HG03565 (cell line): ENCODE results near the gene SIGLEC6.

Source experiments
- ATAC-seq: cut with Tn5 transposase; IDR thresholded peaks from one replicate; pipeline ENCODE4 v1.9.1; 2021; ENCODE audit warnings: mild to moderate bottlenecking, moderate library complexity; ENCODE audit not compliant: unreplicated experiment

Gene SIGLEC6

DNA sequence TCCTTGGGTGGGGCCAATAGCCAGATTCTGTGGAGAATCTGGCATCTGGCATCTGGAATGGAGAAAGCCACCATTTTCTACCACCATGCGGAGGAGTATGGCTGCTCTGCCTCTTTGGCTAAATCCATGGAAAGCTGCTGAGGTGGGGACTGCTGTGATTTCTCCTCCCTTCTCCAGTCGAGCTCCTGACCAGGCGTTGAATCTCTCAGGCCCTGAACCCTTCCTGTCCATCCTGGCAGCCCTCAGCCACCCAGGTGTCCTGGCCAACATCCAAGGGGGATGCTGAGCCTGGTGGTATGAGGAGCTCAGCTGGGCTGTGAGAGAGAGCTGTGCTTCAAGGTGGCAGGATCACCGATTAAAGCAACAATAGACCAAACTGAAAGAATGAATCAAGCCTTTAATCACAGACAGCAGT is 17.4 kb upstream of the SIGLEC6 start:
- no peak for ATAC-seq

GRCh38 chr19:51548213-51548651 is 16.8 kb upstream of the SIGLEC6 start:
- no peak for ATAC-seq

DNA sequence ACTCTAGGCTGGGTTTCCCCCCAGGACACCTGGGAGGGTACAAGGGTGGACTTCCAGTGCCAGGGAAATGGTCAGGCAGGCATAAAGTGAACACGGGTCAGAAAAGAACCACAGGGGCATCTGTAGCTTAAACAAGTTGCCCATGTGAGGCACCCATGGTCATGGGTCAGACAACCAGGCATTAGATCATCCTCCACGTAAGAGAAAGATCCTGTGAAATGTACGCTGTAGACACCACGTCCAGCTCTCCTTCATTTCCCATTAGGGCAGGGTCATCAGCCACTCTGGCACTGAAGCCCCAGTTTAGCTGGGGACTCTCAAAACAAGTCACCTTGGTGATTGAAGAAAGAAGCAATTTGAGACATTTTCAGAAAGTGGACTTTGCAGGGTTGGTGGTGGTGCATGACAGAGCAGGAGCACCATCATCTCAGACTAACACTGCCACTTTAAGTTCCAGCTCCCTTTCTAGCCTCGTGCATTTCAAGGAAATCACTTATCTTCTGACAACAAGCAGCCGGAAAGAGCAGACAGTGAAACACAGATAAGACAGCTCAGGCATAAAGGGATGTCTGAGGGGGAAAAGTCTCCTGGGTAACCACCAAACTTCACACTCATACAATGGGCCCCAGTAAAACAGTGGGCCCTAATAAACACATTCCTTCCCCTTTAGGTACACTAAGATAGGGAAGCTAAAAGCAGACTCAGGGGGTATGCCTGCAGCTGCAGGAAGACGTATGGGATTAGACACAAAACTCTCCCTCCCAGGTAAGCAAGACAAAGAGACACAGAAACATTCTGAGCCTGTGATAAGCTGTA is 16.1 kb upstream of the SIGLEC6 start:
- no peak for ATAC-seq

DNA sequence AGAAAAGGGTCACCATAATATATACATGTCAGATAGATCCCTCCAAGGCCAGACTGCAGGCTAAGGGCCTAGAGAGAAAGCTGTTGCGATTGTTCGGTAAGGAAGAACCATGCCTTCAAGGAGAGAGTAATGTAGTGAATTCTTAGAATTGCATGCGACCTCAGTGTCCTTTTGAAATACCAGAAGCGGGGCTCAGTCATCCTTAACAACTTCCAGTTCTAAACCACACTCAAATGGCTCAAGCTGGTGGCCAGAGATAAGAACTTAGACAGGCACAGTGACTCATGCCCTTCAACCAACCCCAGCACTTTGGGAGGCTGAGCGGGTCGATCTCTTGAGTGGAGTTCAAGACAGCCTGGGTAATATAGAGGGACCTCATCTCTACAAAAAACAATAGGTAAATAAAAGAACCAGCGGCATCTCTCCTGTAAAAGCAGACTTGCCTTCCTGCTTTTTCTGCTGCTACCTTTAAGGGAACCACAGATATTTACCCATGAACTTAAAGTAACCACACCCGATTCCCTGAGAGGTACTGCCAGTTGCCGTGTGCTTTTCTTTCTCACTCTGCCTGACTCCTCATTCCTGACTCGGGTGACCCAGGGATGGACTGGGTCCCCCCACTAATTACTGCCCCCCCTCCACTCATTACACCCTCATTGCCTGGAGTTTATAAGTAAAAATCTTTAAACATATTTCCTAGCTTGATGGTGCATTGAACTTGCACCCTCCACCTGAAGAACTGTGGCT is 15.4 kb upstream of the SIGLEC6 start:
- ATAC-seq, result no peak

DNA sequence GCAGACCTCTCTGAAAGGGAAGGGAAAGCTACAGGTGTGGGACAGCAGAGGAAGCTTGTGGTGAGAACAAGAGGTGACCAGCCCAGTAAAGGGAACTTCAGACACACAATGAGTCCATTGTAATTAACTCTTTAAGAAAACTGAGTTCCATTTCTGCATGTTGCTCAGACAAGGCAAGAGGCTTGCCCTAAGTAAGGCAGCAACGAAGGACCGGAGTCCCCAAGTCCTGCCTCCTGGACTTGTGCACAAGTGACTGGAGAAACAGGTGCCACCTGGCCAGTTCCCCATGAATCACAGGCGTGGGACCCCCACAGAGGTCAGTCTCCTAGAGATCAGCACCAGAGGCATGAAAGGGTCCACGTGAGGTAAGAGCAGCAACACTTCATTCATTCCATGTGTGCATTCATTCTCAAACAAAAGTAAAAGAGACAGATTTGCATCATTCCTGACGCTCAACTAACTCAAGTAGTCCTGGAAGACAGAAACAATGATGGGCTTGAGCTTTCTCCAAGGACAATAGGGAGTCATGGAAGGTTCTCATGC is 14.7 kb upstream of the SIGLEC6 start:
- no peak for ATAC-seq

DNA sequence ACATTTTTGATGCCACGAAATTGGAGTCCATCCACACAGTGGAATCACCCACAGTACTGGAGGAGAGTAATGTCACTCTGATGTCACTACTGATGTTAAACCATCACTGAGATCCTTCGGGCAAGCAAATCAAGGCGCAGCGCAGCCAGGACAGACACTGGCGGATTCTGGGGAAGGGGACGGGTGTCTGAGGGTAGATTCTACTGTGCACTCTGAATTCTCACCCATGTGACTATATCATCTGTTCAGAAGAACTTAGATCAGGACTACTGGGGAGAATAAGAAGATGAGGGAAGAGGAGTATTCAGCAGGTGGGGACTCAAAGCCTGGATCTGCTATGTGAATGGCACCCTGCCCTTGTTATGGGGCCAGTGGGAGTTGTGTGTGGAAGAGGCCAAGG is 12.6 kb upstream of the SIGLEC6 start:
- no peak for ATAC-seq

DNA sequence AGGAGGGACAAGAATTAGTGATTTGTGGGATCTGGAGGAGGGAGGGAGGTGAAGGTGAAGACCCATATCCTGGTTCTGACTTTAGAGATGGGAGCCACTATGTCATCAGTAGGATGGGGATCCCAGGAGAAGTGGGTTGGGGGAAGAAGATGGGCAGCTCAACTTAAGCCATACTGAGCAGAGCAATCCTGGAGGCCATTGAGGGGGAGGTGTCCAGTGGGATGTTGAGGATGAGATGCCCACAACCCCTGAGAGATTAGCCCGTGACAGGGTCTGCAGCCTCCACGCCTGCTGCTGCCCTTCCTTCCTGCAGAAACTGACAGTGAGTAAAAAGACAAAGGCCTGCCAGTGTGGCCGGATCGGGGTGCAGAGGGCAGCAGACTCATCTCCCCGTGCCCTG is 11.2 kb upstream of the SIGLEC6 start:
- ATAC-seq, result no peak

GRCh38 chr19:51541458-51542357 is 10.2 kb upstream of the SIGLEC6 start:
- ATAC-seq, result no peak

DNA sequence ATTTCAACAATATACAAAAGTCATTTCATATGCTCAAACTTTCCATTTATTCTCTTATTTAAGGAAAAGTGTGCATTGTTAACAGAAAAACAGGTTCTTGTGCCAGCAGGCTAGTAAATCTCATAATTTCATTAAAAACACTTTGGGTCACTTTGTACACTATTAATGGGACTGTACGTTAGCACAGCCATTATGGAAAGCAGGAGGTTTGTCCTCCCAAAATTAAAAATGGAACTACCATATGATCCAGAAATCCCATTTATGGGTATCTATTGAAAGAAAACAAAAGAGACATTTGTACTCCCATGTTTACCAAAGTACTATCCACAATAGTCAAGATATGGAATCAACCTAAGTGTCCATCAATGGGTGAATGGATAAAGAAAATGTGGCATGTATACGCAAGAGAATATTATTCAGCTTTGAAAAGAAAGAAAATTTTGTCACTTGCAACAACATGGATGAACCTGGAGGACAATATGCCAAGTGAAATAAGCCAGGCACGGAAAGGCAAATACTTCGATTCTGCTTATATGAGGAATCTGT is 8.4 kb upstream of the SIGLEC6 start:
- no peak for ATAC-seq

GRCh38 chr19:51535535-51535934 is 4.1 kb upstream of the SIGLEC6 start:
- ATAC-seq, result no peak

DNA sequence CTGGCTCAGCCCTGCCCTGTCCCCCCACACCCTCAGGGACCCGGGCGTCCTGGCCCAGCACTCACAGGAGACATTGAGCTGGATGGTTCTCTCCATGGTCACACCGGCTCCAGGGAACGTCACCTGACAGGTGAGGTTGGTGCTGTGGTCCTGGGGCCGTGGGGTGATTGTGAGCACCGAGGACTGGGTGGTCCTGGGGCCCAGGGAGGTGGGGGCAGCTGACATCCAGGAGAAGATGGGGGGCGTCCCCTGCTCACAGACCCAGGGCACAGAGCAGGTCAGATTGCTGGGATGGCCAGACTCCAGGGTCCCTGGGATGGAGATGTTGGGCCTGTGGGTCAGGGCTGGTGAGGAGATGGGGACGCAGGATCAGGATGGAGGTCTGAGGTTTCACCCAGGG is 854 bp downstream of the SIGLEC6 start:
- ATAC-seq, result no peak

- no peak for ATAC-seq
Observed at GRCh38 chr19:51529301-51529700, 2.2 kb downstream of the SIGLEC6 start.

DNA sequence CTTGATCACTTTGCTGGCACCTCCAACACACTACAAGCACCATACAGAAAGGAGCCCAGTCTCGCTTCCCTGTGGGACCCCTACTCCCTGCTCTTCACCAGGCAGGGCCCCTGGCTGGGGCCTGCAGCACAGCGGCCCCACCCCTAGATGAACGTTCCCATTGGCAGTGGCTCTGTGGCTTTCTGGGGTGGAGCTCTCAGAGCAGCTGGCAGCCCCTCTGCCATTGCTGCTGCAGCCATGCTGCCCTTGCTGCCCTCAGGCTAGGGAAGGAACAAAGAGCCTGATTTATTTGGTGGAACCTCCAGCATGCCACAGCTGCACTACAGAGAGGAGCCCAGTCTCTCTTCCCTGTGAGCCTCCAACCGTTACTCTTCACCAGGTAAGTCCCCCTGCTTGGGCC is 5.8 kb downstream of the SIGLEC6 start:
- ATAC-seq, result no peak

DNA sequence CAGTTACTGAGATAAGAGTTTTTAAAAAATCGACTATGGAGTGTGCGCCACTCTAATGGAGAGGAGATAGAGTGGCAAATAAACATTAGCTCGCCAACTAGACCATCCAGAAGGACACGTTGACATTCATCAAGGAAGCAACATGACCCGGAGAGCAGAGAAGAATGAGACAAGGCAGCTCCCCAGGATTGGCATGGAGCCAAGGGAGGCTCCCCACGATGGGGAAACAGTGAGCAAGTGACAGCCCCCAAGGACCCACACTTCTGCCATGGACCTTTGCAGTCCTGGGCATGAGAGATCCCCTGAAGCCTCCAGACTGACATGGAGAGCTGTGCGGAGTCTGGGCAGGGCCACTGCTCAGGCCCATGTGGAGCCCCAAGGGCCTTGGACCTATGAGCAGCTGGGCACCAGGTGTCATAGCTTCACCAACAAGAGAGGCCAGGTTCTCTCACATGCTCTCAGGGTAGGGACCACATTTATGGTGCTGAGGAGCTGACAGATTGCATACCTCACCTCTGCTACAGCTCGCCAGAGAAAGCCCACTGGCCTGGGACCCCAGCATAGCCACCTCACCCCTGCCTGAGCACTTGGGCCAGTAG is 6.7 kb downstream of the SIGLEC6 start:
- ATAC-seq, result no peak

GRCh38 chr19:51521781-51522180 is 9.7 kb downstream of the SIGLEC6 start:
- no peak for ATAC-seq

DNA sequence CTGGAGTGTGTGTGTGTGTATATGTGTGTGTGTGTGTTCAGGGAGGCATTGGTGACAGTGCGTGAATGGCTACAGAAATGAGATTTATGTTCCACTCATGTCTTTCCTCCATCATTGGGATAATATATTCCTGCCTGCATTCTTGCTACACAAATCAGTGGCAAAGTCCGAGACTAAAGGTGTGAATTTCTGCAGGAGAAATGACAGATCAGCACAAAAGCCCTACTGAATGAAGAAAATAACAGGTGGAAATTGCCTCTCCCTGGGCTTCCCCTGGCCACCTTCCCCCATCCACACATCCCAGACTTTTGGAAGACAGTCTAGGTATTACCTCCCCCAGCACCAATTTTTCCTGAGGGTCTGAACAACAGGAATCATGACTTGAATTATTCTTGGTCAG is 10.1 kb downstream of the SIGLEC6 start:
- ATAC-seq, result no peak

GRCh38 chr19:51520728-51521127 is 10.7 kb downstream of the SIGLEC6 start:
- no peak for ATAC-seq

DNA sequence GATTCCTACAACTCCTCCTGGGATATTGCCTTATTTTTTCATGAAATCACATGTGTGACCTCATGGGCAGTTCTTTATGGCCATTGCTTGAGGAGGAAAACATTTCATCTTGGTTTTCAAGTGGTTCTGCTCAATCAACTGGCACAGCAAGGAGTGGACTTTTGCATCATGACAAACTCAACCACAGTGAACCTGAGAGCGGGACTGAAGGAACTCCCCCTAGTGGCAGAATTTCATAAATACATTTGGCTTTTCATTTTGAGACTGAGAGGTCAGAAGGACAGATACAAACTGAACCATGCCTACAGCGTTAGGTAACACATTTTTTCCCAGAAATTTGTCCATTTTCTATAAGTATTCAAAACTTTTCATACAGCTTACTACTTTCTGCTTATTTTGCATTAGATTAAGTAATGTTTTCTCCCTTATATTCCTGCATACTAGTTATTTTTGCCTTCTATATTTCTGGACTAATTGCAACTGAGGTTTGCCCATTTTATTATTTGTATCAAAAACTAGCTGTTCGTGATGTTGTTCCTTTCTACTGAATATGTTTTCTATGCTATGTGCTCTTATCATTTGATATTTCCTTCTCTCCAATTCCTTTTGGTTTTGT is 16.5 kb downstream of the SIGLEC6 start:
- no peak for ATAC-seq

DNA sequence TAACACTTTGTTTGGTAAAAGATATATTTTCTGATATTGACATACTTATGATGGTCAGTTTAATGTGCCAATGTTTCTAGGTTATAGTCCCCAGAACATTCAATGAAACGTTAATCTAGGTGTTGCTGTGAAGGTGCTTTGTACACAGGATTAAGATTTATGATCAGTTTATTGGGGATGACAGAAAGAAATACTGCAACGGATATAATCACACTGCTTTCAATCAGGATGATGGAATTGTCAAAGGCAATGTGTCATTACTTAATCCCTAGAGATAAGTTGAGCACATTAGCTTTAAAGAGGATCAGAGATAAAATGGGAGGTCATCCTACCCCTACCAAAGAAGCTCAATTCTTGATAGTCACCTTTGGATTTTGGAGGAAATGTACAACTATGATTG is 17.5 kb downstream of the SIGLEC6 start:
- no peak for ATAC-seq

GRCh38 chr19:51511353-51511752 is 20.1 kb downstream of the SIGLEC6 start:
- ATAC-seq, result no peak
